WTC11 (cell line): Measurements from ENCODE around the gene SH3RF2. TPM values are rescaled to one million over a fixed set of nuclear protein-coding genes. Genes with fewer than 3 reads are reported as not detected.

Experiments
- ATAC-seq: fragments of 200-7000 bp; cut with Tn5 transposase; 2 replicates; pipeline ENCODE4 v1.10.0; 2021; ENCODE audit warnings: mild to moderate bottlenecking, moderate library complexity
- CTCF ChIA-PET: fragments of 300-600 bp; sonication (Branson Sonifier 250); formaldehyde crosslinking; loops from one replicate; lab custom pipeline; 2021; ENCODE audit warnings: antibody characterized with exemption; lab: Charles Lee
- POLR2A ChIA-PET: fragments of 350-600 bp; sonication (Branson Sonifier 250); formaldehyde crosslinking; loops from one replicate; lab custom pipeline; 2021; ENCODE audit warnings: antibody characterized with exemption; lab: Charles Lee
- DNase-seq: peaks from one replicate; pipeline ENCODE4 v3.0.0; 2021; ENCODE audit warnings: low spot score
- H3K27ac Mint-ChIP-seq: 2 replicates; pipeline ENCODE4 v1.8.0; 2021; ENCODE audit warnings: mixed read lengths
- H3K27me3 Mint-ChIP-seq: 2 replicates; pipeline ENCODE4 v1.8.0; 2021; ENCODE audit warnings: low read depth, mild to moderate bottlenecking, moderate library complexity, mixed read lengths
- H3K36me3 Mint-ChIP-seq: 2 replicates; pipeline ENCODE4 v1.8.0; 2021; ENCODE audit warnings: mixed read lengths
- H3K4me1 Mint-ChIP-seq: 2 replicates; pipeline ENCODE4 v1.8.0; 2022; ENCODE audit warnings: mixed read lengths
- H3K4me3 Mint-ChIP-seq: 2 replicates; pipeline ENCODE4 v1.8.0; 2021; ENCODE audit warnings: mild to moderate bottlenecking, moderate library complexity, mixed read lengths
- H3K9me3 Mint-ChIP-seq: 2 replicates; pipeline ENCODE4 v1.8.0; 2021; ENCODE audit warnings: mixed read lengths
- AR ChIP-seq: fragments of 250-450 bp; sonication (Bioruptor Pico); IDR thresholded peaks from 2 replicates; pipeline ENCODE4 v1.9.0; 2021; ENCODE audit warnings: mild to moderate bottlenecking
- ARID4B ChIP-seq: sonication (generic); formaldehyde crosslinking; IDR thresholded peaks from 2 replicates; pipeline ENCODE4 v1.8.0; 2023; ENCODE audit warnings: missing genetic modification reagents, mild to moderate bottlenecking, borderline replicate concordance
- CBFB ChIP-seq: sonication (generic); formaldehyde crosslinking; IDR thresholded peaks from 2 replicates; pipeline ENCODE4 v1.8.1; 2022; ENCODE audit warnings: mild to moderate bottlenecking, low read depth, missing genetic modification reagents
- E2F5 ChIP-seq: sonication (generic); formaldehyde crosslinking; IDR thresholded peaks from 2 replicates; pipeline ENCODE4 v1.8.1; 2022; ENCODE audit warnings: mild to moderate bottlenecking, moderate library complexity, missing genetic modification reagents
- EMX1 ChIP-seq: fragments of 250-450 bp; sonication (Bioruptor Pico); IDR thresholded peaks from 2 replicates; pipeline ENCODE4 v1.8.0; 2021; ENCODE audit warnings: mild to moderate bottlenecking
- FOXJ3 ChIP-seq: sonication (generic); formaldehyde crosslinking; IDR thresholded peaks from 2 replicates; pipeline ENCODE4 v1.9.0; 2021; ENCODE audit warnings: missing genetic modification reagents, mild to moderate bottlenecking, borderline replicate concordance
- FOXP1 ChIP-seq: sonication (generic); formaldehyde crosslinking; IDR thresholded peaks from 2 replicates; pipeline ENCODE4 v1.8.0; 2022; ENCODE audit warnings: missing genetic modification reagents, mild to moderate bottlenecking, moderate library complexity, borderline replicate concordance
- GTF2I ChIP-seq: fragments of 250-450 bp; sonication (Bioruptor Pico); conservative IDR thresholded peaks from 2 replicates; pipeline ENCODE4 v1.4.0; 2021; ENCODE audit warnings: mild to moderate bottlenecking
- KAT7 ChIP-seq: sonication (generic); formaldehyde crosslinking; IDR thresholded peaks from 2 replicates; pipeline ENCODE4 v1.8.1; 2023; ENCODE audit warnings: missing genetic modification reagents, mild to moderate bottlenecking, borderline replicate concordance
- NFYB ChIP-seq: sonication (generic); formaldehyde crosslinking; conservative IDR thresholded peaks from 2 replicates; pipeline ENCODE4 v1.8.0; 2022; ENCODE audit warnings: low read depth, missing genetic modification reagents
- NR1H2 ChIP-seq: sonication (generic); formaldehyde crosslinking; IDR thresholded peaks from 2 replicates; pipeline ENCODE4 v1.9.0; 2021; ENCODE audit warnings: mild to moderate bottlenecking, moderate library complexity, missing genetic modification reagents
- PREB ChIP-seq: sonication (generic); formaldehyde crosslinking; IDR thresholded peaks from 2 replicates; pipeline ENCODE4 v1.8.1; 2022; ENCODE audit warnings: mild to moderate bottlenecking, missing genetic modification reagents, moderate library complexity, borderline replicate concordance
- RELA ChIP-seq: sonication (generic); formaldehyde crosslinking; IDR thresholded peaks from 2 replicates; pipeline ENCODE4 v1.8.1; 2022; ENCODE audit warnings: missing genetic modification reagents, mild to moderate bottlenecking, borderline replicate concordance
- TCF7 ChIP-seq: sonication (generic); formaldehyde crosslinking; IDR thresholded peaks from 2 replicates; pipeline ENCODE4 v1.8.0; 2022; ENCODE audit warnings: mild to moderate bottlenecking, low read depth, missing genetic modification reagents, moderate library complexity
- USF1 ChIP-seq: sonication (generic); formaldehyde crosslinking; IDR thresholded peaks from 2 replicates; pipeline ENCODE4 v1.8.0; 2022; ENCODE audit warnings: mild to moderate bottlenecking, missing genetic modification reagents
- ZBTB43 ChIP-seq: sonication (generic); formaldehyde crosslinking; IDR thresholded peaks from 2 replicates; pipeline ENCODE4 v1.8.1; 2023; ENCODE audit warnings: mild to moderate bottlenecking, missing genetic modification reagents
- ZMAT4 ChIP-seq: fragments of 250-450 bp; sonication (Bioruptor Pico); IDR thresholded peaks from 2 replicates; pipeline ENCODE4 v1.9.0; 2021; ENCODE audit warnings: mild to moderate bottlenecking
- ZNF317 ChIP-seq: sonication (generic); formaldehyde crosslinking; IDR thresholded peaks from 2 replicates; pipeline ENCODE4 v1.8.1; 2023; ENCODE audit warnings: low read depth, mild to moderate bottlenecking, moderate library complexity, missing genetic modification reagents, borderline replicate concordance
- ZNF416 ChIP-seq: fragments of 250-450 bp; sonication (Bioruptor Pico); IDR thresholded peaks from 2 replicates; pipeline ENCODE4 v1.9.0; 2021; ENCODE audit warnings: mild to moderate bottlenecking, inconsistent platforms
- ZNF671 ChIP-seq: fragments of 250-450 bp; sonication (Bioruptor Pico); IDR thresholded peaks from 2 replicates; pipeline ENCODE4 v1.8.0; 2021; ENCODE audit warnings: mild to moderate bottlenecking
- ZSCAN18 ChIP-seq: fragments of 250-450 bp; sonication (Bioruptor Pico); IDR thresholded peaks from 2 replicates; pipeline ENCODE4 v2.1.2; 2022; ENCODE audit warnings: mild to moderate bottlenecking, moderate library complexity
- total RNA-seq: library from RNA; stranded (reverse); gene quantifications from 3 replicates; pipeline ENCODE4 v1.2.3, GENCODE V29; 2021

SH3RF2 gene
- total RNA-seq, 1 experiment from 2014 or later, result 0.83 TPM

GRCh38 chr5:146082798-146083197, 146.4 kb downstream of the SH3RF2 start (continued):
- no peak for TF ChIP-seq ARID4B (CRISPR knock-in tag)
- TF ChIP-seq PREB (CRISPR knock-in tag), result no peak
- TF ChIP-seq FOXP1 (CRISPR knock-in tag), result no peak

GRCh38 chr5:146084376-146084775, 148.0 kb downstream of the SH3RF2 start:
- peaks cover 9% of the 10 kb centered on the region for H3K27me3 Mint-ChIP-seq
- 0 out of 2 replicates have a peak, but pooled peaks cover 3% of the 10 kb centered on the region for H3K9me3 Mint-ChIP-seq
- H3K36me3 Mint-ChIP-seq, result no peaks in the 10 kb centered on the region
- TF ChIP-seq GTF2I (CRISPR knock-in tag) (no peak), E2F5 (no peak)
- H3K4me1 Mint-ChIP-seq, result peaks cover 8% of the 10 kb centered on the region
- H3K4me3 Mint-ChIP-seq, result no peak overlapping the region
- no peak for DNase-seq
- ATAC-seq, result no peak
- CTCF ChIA-PET, result no interaction called here
- POLR2A ChIA-PET, result no interaction called here
- no peak overlapping the region for H3K27ac Mint-ChIP-seq

GRCh38 chr5:146088098-146088497, 151.7 kb downstream of the SH3RF2 start:
- Mint-ChIP-seq H3K36me3 (no peaks in the 10 kb centered on the region), H3K27ac (no peak overlapping the region), H3K4me1 (no peaks in the 10 kb centered on the region), H3K27me3 (no peaks in the 10 kb centered on the region; the same call in 1 of the 2 replicates), H3K4me3 (no peak overlapping the region), H3K9me3 (0 out of 2 replicates have a peak, but pooled peaks cover 3% of the 10 kb centered on the region)
- ChIA-PET CTCF (interaction anchor here (1.1 kb wide), 1 partner anchor 13 kb away, joined by 3 read pairs; no protein-coding TSS in a partner anchor), POLR2A (no interaction called here)
- DNase-seq, result no peak
- ATAC-seq, result no peak
- no peak for TF ChIP-seq ZNF671
- TF ChIP-seq EMX1 (CRISPR knock-in tag), result no peak
- TF ChIP-seq ZSCAN18 (CRISPR knock-in tag), result no peak
- TF ChIP-seq ZMAT4 (CRISPR knock-in tag), result no peak
- TF ChIP-seq CBFB (CRISPR knock-in tag), result no peak
- no peak for TF ChIP-seq FOXJ3 (CRISPR knock-in tag)
- no peak for TF ChIP-seq NFYB (CRISPR knock-in tag)
- TF ChIP-seq NR1H2 (CRISPR knock-in tag), result no peak
- no peak for TF ChIP-seq AR (CRISPR knock-in tag)
- TF ChIP-seq RELA, result no peak
- no peak for TF ChIP-seq ZNF317 (CRISPR knock-in tag)
- TF ChIP-seq TCF7 (CRISPR knock-in tag), result no peak
- no peak for TF ChIP-seq USF1 (CRISPR knock-in tag)
- no peak for TF ChIP-seq KAT7
- TF ChIP-seq ZNF416, result no peak
- no peak for TF ChIP-seq ZBTB43 (CRISPR knock-in tag)
